NT2/D1 (cell line): ENCODE data around the gene ADAMTS13.

Experiments used
- DNase-seq: peaks from one replicate; pipeline ENCODE4 v3.0.0-alpha.2; 2011; ENCODE audit warnings: low read depth, low spot score
- H3K27me3 ChIP-seq: 2 replicates; pipeline ENCODE4 v1.6.0; 2011; ENCODE audit warnings: mild to moderate bottlenecking; ENCODE audit not compliant: insufficient read length, insufficient read depth
- H3K36me3 ChIP-seq: 2 replicates; pipeline ENCODE4 v1.6.1; 2011; ENCODE audit warnings: mild to moderate bottlenecking, low read length, mixed read lengths; ENCODE audit not compliant: insufficient read depth, insufficient read length
- H3K4me1 ChIP-seq: 2 replicates; pipeline ENCODE4 v1.5.1; 2011; ENCODE audit not compliant: insufficient read depth, insufficient read length
- H3K4me3 ChIP-seq: 2 replicates; pipeline ENCODE4 v1.5.1; 2011; ENCODE audit warnings: low read depth; ENCODE audit not compliant: insufficient read length
- H3K9ac ChIP-seq: 2 replicates; pipeline ENCODE4 v1.6.0; 2011; ENCODE audit warnings: low read depth; ENCODE audit not compliant: insufficient read length
- H3K9me3 ChIP-seq: 2 replicates; pipeline ENCODE4 v1.5.1; 2011; ENCODE audit warnings: mild to moderate bottlenecking, low read length; ENCODE audit not compliant: insufficient read depth
- SUZ12 ChIP-seq: IDR thresholded peaks from 2 replicates; pipeline ENCODE4 v1.6.1; 2011; ENCODE audit not compliant: insufficient read length, insufficient read depth; ENCODE audit errors: extremely low read depth
- YY1 ChIP-seq: IDR thresholded peaks from 2 replicates; pipeline ENCODE4 v1.6.1; 2011; ENCODE audit not compliant: insufficient read length, insufficient read depth
- ZNF274 ChIP-seq: IDR thresholded peaks from 2 replicates; pipeline ENCODE4 v1.6.1; 2011; ENCODE audit warnings: mild to moderate bottlenecking, low read depth, low read length

The ADAMTS13 gene

GRCh38 chr9:133404454-133405002 is 17.6 kb upstream of the ADAMTS13 start:
- Histone ChIP-seq H3K4me3 (no peak overlapping the region), H3K9me3 (no peaks in the 10 kb centered on the region), H3K4me1 (peaks cover 2% of the 10 kb centered on the region), H3K36me3 (peaks cover 90% of the 10 kb centered on the region), H3K9ac (no peak overlapping the region), H3K27me3 (no peaks in the 10 kb centered on the region)
- DNase-seq: no peak
- TF ChIP-seq YY1: no peak
- no peak for TF ChIP-seq ZNF274
- no peak for TF ChIP-seq SUZ12

- no peak for DNase-seq
- Histone ChIP-seq H3K27me3 (no peaks in the 10 kb centered on the region), H3K4me3 (no peak overlapping the region), H3K4me1 (peaks cover 2% of the 10 kb centered on the region), H3K9me3 (no peaks in the 10 kb centered on the region), H3K9ac (no peak overlapping the region), H3K36me3 (peaks cover 95% of the 10 kb centered on the region)
- no peak for TF ChIP-seq ZNF274
- TF ChIP-seq YY1: no peak
- no peak for TF ChIP-seq SUZ12
Measured at GRCh38 chr9:133405508-133406438, 16.4 kb upstream of the ADAMTS13 start.

GRCh38 chr9:133406480-133407307 is 15.5 kb upstream of the ADAMTS13 start:
- Histone ChIP-seq H3K36me3 (peaks cover 97% of the 10 kb centered on the region), H3K4me3 (no peak overlapping the region), H3K4me1 (peaks cover 2% of the 10 kb centered on the region), H3K9me3 (no peaks in the 10 kb centered on the region), H3K27me3 (no peaks in the 10 kb centered on the region), H3K9ac (no peak overlapping the region)
- TF ChIP-seq ZNF274 (no peak), YY1 (no peak), SUZ12 (no peak)
- peak; percentile 64 for DNase-seq

GRCh38 chr9:133408042-133408441 is 14.1 kb upstream of the ADAMTS13 start:
- Histone ChIP-seq H3K9me3 (no peaks in the 10 kb centered on the region), H3K4me3 (no peak overlapping the region), H3K9ac (no peak overlapping the region), H3K27me3 (no peaks in the 10 kb centered on the region), H3K4me1 (peaks cover 2% of the 10 kb centered on the region), H3K36me3 (peaks cover 97% of the 10 kb centered on the region)
- no peak for DNase-seq
- TF ChIP-seq YY1 (no peak), SUZ12 (no peak), ZNF274 (no peak)

- Histone ChIP-seq H3K27me3 (no peaks in the 10 kb centered on the region), H3K9ac (no peak overlapping the region), H3K4me3 (no peak overlapping the region), H3K9me3 (no peaks in the 10 kb centered on the region), H3K36me3 (peaks cover 63% of the 10 kb centered on the region), H3K4me1 (peaks cover 2% of the 10 kb centered on the region)
- TF ChIP-seq SUZ12 (no peak), ZNF274 (no peak), YY1 (no peak)
- DNase-seq: no peak
Measured at GRCh38 chr9:133415170-133415569, 7.0 kb upstream of the ADAMTS13 start.

GRCh38 chr9:133417541-133418461 is 4.4 kb upstream of the ADAMTS13 start, which contains the start of gene REXO4:
Gene REXO4, minus strand, starts transcription at chr9:133418010. Its CDS starts 166 bp downstream, at chr9:133417844.
- TF ChIP-seq YY1: no peak
- TF ChIP-seq SUZ12: no peak
- TF ChIP-seq ZNF274: no peak
- H3K9ac ChIP-seq: peak within 1 kb of the TSS; percentile 98
- DNase-seq: peak; percentile 96
- peaks cover 39% of the 10 kb centered on the region for H3K36me3 ChIP-seq
- no peaks in the 10 kb centered on the region for H3K9me3 ChIP-seq
- peak within 1 kb of the TSS; percentile 92 for H3K4me3 ChIP-seq
- H3K27me3 ChIP-seq: no peaks in the 10 kb centered on the region
- peaks cover 17% of the 10 kb centered on the region for H3K4me1 ChIP-seq
